WTC11 (cell line): Measurements from ENCODE around the gene PCSK5. TPM values are rescaled to one million over a fixed set of nuclear protein-coding genes. Genes with fewer than 3 reads are reported as not detected.

Source experiments
- ATAC-seq: fragments of 200-7000 bp; cut with Tn5 transposase; 2 replicates; pipeline ENCODE4 v1.10.0; 2021; ENCODE audit warnings: mild to moderate bottlenecking, moderate library complexity
- CTCF ChIA-PET: fragments of 300-600 bp; sonication (Branson Sonifier 250); formaldehyde crosslinking; loops from one replicate; lab custom pipeline; 2021; ENCODE audit warnings: antibody characterized with exemption; lab: Charles Lee
- POLR2A ChIA-PET: fragments of 350-600 bp; sonication (Branson Sonifier 250); formaldehyde crosslinking; loops from one replicate; lab custom pipeline; 2021; ENCODE audit warnings: antibody characterized with exemption; lab: Charles Lee
- DNase-seq: peaks from one replicate; pipeline ENCODE4 v3.0.0; 2021; ENCODE audit warnings: low spot score
- H3K27ac Mint-ChIP-seq: 2 replicates; pipeline ENCODE4 v1.8.0; 2021; ENCODE audit warnings: mixed read lengths
- H3K27me3 Mint-ChIP-seq: 2 replicates; pipeline ENCODE4 v1.8.0; 2021; ENCODE audit warnings: low read depth, mild to moderate bottlenecking, moderate library complexity, mixed read lengths
- H3K36me3 Mint-ChIP-seq: 2 replicates; pipeline ENCODE4 v1.8.0; 2021; ENCODE audit warnings: mixed read lengths
- H3K4me1 Mint-ChIP-seq: 2 replicates; pipeline ENCODE4 v1.8.0; 2022; ENCODE audit warnings: mixed read lengths
- H3K4me3 Mint-ChIP-seq: 2 replicates; pipeline ENCODE4 v1.8.0; 2021; ENCODE audit warnings: mild to moderate bottlenecking, moderate library complexity, mixed read lengths
- H3K9me3 Mint-ChIP-seq: 2 replicates; pipeline ENCODE4 v1.8.0; 2021; ENCODE audit warnings: mixed read lengths
- CBFB ChIP-seq: sonication (generic); formaldehyde crosslinking; IDR thresholded peaks from 2 replicates; pipeline ENCODE4 v1.8.1; 2022; ENCODE audit warnings: mild to moderate bottlenecking, low read depth, missing genetic modification reagents
- E2F5 ChIP-seq: sonication (generic); formaldehyde crosslinking; IDR thresholded peaks from 2 replicates; pipeline ENCODE4 v1.8.1; 2022; ENCODE audit warnings: mild to moderate bottlenecking, moderate library complexity, missing genetic modification reagents
- JAZF1 ChIP-seq: fragments of 250-450 bp; sonication (Bioruptor Pico); IDR thresholded peaks from 2 replicates; pipeline ENCODE4 v1.9.0; 2021; ENCODE audit warnings: moderate library complexity, mild to moderate bottlenecking, inconsistent platforms
- JUN ChIP-seq: sonication (generic); formaldehyde crosslinking; IDR thresholded peaks from 2 replicates; pipeline ENCODE4 v1.8.0; 2023; ENCODE audit warnings: mild to moderate bottlenecking, missing genetic modification reagents
- KAT7 ChIP-seq: sonication (generic); formaldehyde crosslinking; IDR thresholded peaks from 2 replicates; pipeline ENCODE4 v1.8.1; 2023; ENCODE audit warnings: missing genetic modification reagents, mild to moderate bottlenecking, borderline replicate concordance
- PRDM15 ChIP-seq: sonication (generic); formaldehyde crosslinking; IDR thresholded peaks from 2 replicates; pipeline ENCODE4 v1.8.0; 2022; ENCODE audit warnings: missing genetic modification reagents
- PRRX2 ChIP-seq: fragments of 250-450 bp; sonication (Bioruptor Pico); IDR thresholded peaks from 2 replicates; pipeline ENCODE4 v1.8.0; 2021; ENCODE audit warnings: mild to moderate bottlenecking
- SMAD3 ChIP-seq: sonication (generic); formaldehyde crosslinking; IDR thresholded peaks from 2 replicates; pipeline ENCODE4 v1.8.0; 2022; ENCODE audit warnings: missing genetic modification reagents, mild to moderate bottlenecking, borderline replicate concordance
- SMAD4 ChIP-seq: sonication (generic); formaldehyde crosslinking; IDR thresholded peaks from 2 replicates; pipeline ENCODE4 v1.8.0; 2022; ENCODE audit warnings: mild to moderate bottlenecking, missing genetic modification reagents
- STAT6 ChIP-seq: sonication (generic); formaldehyde crosslinking; conservative IDR thresholded peaks from 2 replicates; pipeline ENCODE4 v1.8.1; 2023; ENCODE audit warnings: mild to moderate bottlenecking, low read depth, missing genetic modification reagents, moderate library complexity
- ZBTB43 ChIP-seq: sonication (generic); formaldehyde crosslinking; IDR thresholded peaks from 2 replicates; pipeline ENCODE4 v1.8.1; 2023; ENCODE audit warnings: mild to moderate bottlenecking, missing genetic modification reagents
- ZNF263 ChIP-seq: sonication (generic); formaldehyde crosslinking; IDR thresholded peaks from 2 replicates; pipeline ENCODE4 v1.8.1; 2022; ENCODE audit warnings: low read depth, mild to moderate bottlenecking, moderate library complexity, missing genetic modification reagents
- ZNF281 ChIP-seq: sonication (generic); formaldehyde crosslinking; IDR thresholded peaks from 2 replicates; pipeline ENCODE4 v1.8.0; 2023; ENCODE audit warnings: mild to moderate bottlenecking, missing genetic modification reagents
- ZNF671 ChIP-seq: fragments of 250-450 bp; sonication (Bioruptor Pico); IDR thresholded peaks from 2 replicates; pipeline ENCODE4 v1.8.0; 2021; ENCODE audit warnings: mild to moderate bottlenecking
- total RNA-seq: library from RNA; stranded (reverse); gene quantifications from 3 replicates; pipeline ENCODE4 v1.2.3, GENCODE V29; 2021
- TF ChIP-seq, protein P1 (sequence below): fragments of 250-450 bp; sonication (Bioruptor Pico); IDR thresholded peaks from 2 replicates; pipeline ENCODE4 v1.8.0; 2021; ENCODE audit warnings: mild to moderate bottlenecking
- TF ChIP-seq, protein P2 (sequence below): sonication (generic); formaldehyde crosslinking; IDR thresholded peaks from 2 replicates; pipeline ENCODE4 v1.8.0; 2023; ENCODE audit warnings: missing genetic modification reagents, mild to moderate bottlenecking, borderline replicate concordance
- TF ChIP-seq, protein P3 (sequence below): sonication (generic); formaldehyde crosslinking; IDR thresholded peaks from 2 replicates; pipeline ENCODE4 v1.8.1; 2022; ENCODE audit warnings: low read depth, missing genetic modification reagents, borderline replicate concordance

Gene PCSK5
- total RNA-seq, 1 experiment from 2014 or later, result 30.6 TPM

- DNase-seq (no peak), ATAC-seq (no peak)
- Mint-ChIP-seq H3K27me3 (no peaks in the 10 kb centered on the region), H3K36me3 (peaks cover 28% of the 10 kb centered on the region), H3K27ac (no peak overlapping the region), H3K9me3 (peaks cover 4% of the 10 kb centered on the region; the same call in 1 of the 2 replicates), H3K4me3 (no peak overlapping the region), H3K4me1 (peaks cover 40% of the 10 kb centered on the region)
- CTCF ChIA-PET, result no interaction called here
- POLR2A ChIA-PET, result no interaction called here
- TF ChIP-seq SMAD4 (no peak), ZNF263 (no peak), JAZF1 (CRISPR knock-in tag) (no peak), ZNF671 (CRISPR knock-in tag) (no peak), KAT7 (CRISPR knock-in tag) (no peak), STAT6 (CRISPR knock-in tag) (no peak), CBFB (CRISPR knock-in tag) (no peak), JUN (no peak), PRRX2 (CRISPR knock-in tag) (no peak), ZNF281 (no peak), ZBTB43 (CRISPR knock-in tag) (no peak), E2F5 (CRISPR knock-in tag) (no peak), SMAD3 (no peak), PRDM15 (CRISPR knock-in tag) (no peak)
- TF ChIP-seq, protein P1, sequence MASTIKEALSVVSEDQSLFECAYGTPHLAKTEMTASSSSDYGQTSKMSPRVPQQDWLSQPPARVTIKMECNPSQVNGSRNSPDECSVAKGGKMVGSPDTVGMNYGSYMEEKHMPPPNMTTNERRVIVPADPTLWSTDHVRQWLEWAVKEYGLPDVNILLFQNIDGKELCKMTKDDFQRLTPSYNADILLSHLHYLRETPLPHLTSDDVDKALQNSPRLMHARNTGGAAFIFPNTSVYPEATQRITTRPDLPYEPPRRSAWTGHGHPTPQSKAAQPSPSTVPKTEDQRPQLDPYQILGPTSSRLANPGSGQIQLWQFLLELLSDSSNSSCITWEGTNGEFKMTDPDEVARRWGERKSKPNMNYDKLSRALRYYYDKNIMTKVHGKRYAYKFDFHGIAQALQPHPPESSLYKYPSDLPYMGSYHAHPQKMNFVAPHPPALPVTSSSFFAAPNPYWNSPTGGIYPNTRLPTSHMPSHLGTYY (CRISPR knock-in tag), result no peak
- TF ChIP-seq, protein P2, sequence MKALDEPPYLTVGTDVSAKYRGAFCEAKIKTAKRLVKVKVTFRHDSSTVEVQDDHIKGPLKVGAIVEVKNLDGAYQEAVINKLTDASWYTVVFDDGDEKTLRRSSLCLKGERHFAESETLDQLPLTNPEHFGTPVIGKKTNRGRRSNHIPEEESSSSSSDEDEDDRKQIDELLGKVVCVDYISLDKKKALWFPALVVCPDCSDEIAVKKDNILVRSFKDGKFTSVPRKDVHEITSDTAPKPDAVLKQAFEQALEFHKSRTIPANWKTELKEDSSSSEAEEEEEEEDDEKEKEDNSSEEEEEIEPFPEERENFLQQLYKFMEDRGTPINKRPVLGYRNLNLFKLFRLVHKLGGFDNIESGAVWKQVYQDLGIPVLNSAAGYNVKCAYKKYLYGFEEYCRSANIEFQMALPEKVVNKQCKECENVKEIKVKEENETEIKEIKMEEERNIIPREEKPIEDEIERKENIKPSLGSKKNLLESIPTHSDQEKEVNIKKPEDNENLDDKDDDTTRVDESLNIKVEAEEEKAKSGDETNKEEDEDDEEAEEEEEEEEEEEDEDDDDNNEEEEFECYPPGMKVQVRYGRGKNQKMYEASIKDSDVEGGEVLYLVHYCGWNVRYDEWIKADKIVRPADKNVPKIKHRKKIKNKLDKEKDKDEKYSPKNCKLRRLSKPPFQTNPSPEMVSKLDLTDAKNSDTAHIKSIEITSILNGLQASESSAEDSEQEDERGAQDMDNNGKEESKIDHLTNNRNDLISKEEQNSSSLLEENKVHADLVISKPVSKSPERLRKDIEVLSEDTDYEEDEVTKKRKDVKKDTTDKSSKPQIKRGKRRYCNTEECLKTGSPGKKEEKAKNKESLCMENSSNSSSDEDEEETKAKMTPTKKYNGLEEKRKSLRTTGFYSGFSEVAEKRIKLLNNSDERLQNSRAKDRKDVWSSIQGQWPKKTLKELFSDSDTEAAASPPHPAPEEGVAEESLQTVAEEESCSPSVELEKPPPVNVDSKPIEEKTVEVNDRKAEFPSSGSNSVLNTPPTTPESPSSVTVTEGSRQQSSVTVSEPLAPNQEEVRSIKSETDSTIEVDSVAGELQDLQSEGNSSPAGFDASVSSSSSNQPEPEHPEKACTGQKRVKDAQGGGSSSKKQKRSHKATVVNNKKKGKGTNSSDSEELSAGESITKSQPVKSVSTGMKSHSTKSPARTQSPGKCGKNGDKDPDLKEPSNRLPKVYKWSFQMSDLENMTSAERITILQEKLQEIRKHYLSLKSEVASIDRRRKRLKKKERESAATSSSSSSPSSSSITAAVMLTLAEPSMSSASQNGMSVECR, result no peak
- TF ChIP-seq, protein P3, sequence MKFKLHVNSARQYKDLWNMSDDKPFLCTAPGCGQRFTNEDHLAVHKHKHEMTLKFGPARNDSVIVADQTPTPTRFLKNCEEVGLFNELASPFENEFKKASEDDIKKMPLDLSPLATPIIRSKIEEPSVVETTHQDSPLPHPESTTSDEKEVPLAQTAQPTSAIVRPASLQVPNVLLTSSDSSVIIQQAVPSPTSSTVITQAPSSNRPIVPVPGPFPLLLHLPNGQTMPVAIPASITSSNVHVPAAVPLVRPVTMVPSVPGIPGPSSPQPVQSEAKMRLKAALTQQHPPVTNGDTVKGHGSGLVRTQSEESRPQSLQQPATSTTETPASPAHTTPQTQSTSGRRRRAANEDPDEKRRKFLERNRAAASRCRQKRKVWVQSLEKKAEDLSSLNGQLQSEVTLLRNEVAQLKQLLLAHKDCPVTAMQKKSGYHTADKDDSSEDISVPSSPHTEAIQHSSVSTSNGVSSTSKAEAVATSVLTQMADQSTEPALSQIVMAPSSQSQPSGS (CRISPR knock-in tag), result no peak
Observed at GRCh38 chr9:76025286-76025685, 134.8 kb downstream of the PCSK5 start.
